GM12878 (cell line): ENCODE measurements around the gene HMOX2. TPM values are rescaled to one million over a fixed set of nuclear protein-coding genes. Genes with fewer than 3 reads are reported as not detected.

Experiments used
- ATAC-seq: fragments of 200-7000 bp; cut with Tn5 transposase; 3 replicates; pipeline ENCODE4 v1.9.1; 2020; ENCODE audit warnings: mild to moderate bottlenecking, moderate library complexity
- Bru-seq: library from RNA; stranded (reverse); fragments of 400-500 nt; gene quantifications from one replicate; lab custom pipeline; 2021; lab: Mats Ljungman, UMichigan
- BruChase-seq, 2 experiments: library from RNA; stranded (reverse); fragments of 400-500 nt; gene quantifications; one replicate each; lab custom pipeline; 2021; lab: Mats Ljungman, UMichigan
- BruUV-seq: library from RNA; stranded (reverse); fragments of 400-500 nt; replicated peaks from 2 replicates; lab custom pipeline; 2021; lab: Mats Ljungman, UMichigan
- CTCF ChIA-PET: fragments of 300-600 bp; sonication (Branson Sonifier 250); formaldehyde crosslinking; extraction: SDS; loops from one replicate; lab custom pipeline; 2021; ENCODE audit warnings: inconsistent platforms; lab: Yijun Ruan, JAX
- POLR2A ChIA-PET: fragments of 350-600 bp; formaldehyde crosslinking; extraction: SDS; loops from one replicate; lab custom pipeline; 2021; ENCODE audit warnings: inconsistent platforms; lab: Charles Lee
- RAD21 ChIA-PET: fragments of 300-600 bp; sonication (Branson Sonifier 250); formaldehyde crosslinking; loops from one replicate; lab custom pipeline; 2023; ENCODE audit warnings: antibody characterized with exemption; ENCODE audit not compliant: unreplicated experiment; lab: Charles Lee
- SMC1A ChIA-PET: fragments of 300-600 bp; sonication (Branson Sonifier 250); formaldehyde crosslinking; loops from one replicate; lab custom pipeline; 2023; ENCODE audit not compliant: unreplicated experiment, uncharacterized antibody; lab: Charles Lee
- DNase-seq: peaks from one replicate; pipeline ENCODE4 v3.0.0-alpha.2; 2011; ENCODE audit warnings: low read depth, low spot score
- FAIRE-seq: peaks from 3 replicates; lab custom pipeline; 2011; peaks lifted over from hg19 to GRCh38; lab: Jason Lieb, UNC
- H2AFZ ChIP-seq: 2 replicates; pipeline ENCODE4 v1.6.0; 2011; ENCODE audit warnings: low read depth, low read length, control low read depth; ENCODE audit not compliant: control insufficient read depth
- H3K27ac ChIP-seq: 2 replicates; pipeline ENCODE4 v1.5.1; 2011; ENCODE audit warnings: control low read depth; ENCODE audit not compliant: control insufficient read depth, insufficient read depth
- H3K27me3 ChIP-seq, 2 experiments: replicated peaks in 1 of 2; 2 replicates each; pipeline versions ENCODE4 v1.6.0 to v1.6.1; 2011; ENCODE audit warnings: low read length in 1 of 2; ENCODE audit not compliant: control insufficient read depth in 2 of 2, insufficient read depth in 2 of 2
- H3K36me3 ChIP-seq, 2 experiments: 2 replicates each; pipeline ENCODE4 v1.5.1; 2011; ENCODE audit warnings: low read length in 1 of 2; ENCODE audit not compliant: control insufficient read depth in 2 of 2, insufficient read depth in 2 of 2
- H3K4me1 ChIP-seq: 2 replicates; pipeline ENCODE4 v1.6.1; 2011; ENCODE audit warnings: mild to moderate bottlenecking, low read length, moderate library complexity, mixed read lengths; ENCODE audit not compliant: control insufficient read depth, insufficient read depth
- H3K4me2 ChIP-seq: 2 replicates; pipeline ENCODE4 v1.6.0; 2011; ENCODE audit warnings: control low read depth; ENCODE audit not compliant: control insufficient read depth, insufficient read depth
- H3K4me3 ChIP-seq: fragments of 200-600 bp; sonication (generic); 2 replicates; pipeline ENCODE4 v1.5.1; 2016
- H3K79me2 ChIP-seq: 2 replicates; pipeline ENCODE4 v1.6.0; 2011; ENCODE audit warnings: low read length; ENCODE audit not compliant: control insufficient read depth, insufficient read depth
- H3K9ac ChIP-seq: 2 replicates; pipeline ENCODE4 v1.8.0; 2011; ENCODE audit warnings: low read length, control low read depth, mixed read lengths; ENCODE audit not compliant: control insufficient read depth, insufficient read depth
- H3K9me3 ChIP-seq: replicated peaks from 3 replicates; pipeline ENCODE4 v1.5.1; 2011; ENCODE audit warnings: mild to moderate bottlenecking, low read length; ENCODE audit not compliant: control insufficient read depth, insufficient read depth
- H4K20me1 ChIP-seq: 2 replicates; pipeline ENCODE4 v1.6.0; 2011; ENCODE audit not compliant: control insufficient read depth, insufficient read depth
- CBX5 ChIP-seq: sonication (generic); IDR thresholded peaks from 2 replicates; pipeline ENCODE4 v1.6.1; 2016; ENCODE audit warnings: low read depth, moderate library complexity, mild to moderate bottlenecking, inconsistent platforms
- MYC ChIP-seq: IDR thresholded peaks from 2 replicates; pipeline ENCODE4 v1.6.1; 2011; ENCODE audit warnings: mild to moderate bottlenecking, low read length, moderate library complexity, inconsistent platforms; ENCODE audit not compliant: insufficient read depth, insufficient replicate concordance, insufficient read length, severe bottlenecking
- NFYA ChIP-seq: IDR thresholded peaks from 2 replicates; pipeline ENCODE4 v1.6.1; 2011; ENCODE audit warnings: low read depth, mild to moderate bottlenecking, low read length, improper control_type of control experiment, borderline replicate concordance
- POU2F2 ChIP-seq: IDR thresholded peaks from 3 replicates; pipeline ENCODE4 v1.6.1; 2011; ENCODE audit warnings: low read depth, mild to moderate bottlenecking, low read length, borderline replicate concordance
- REST ChIP-seq: IDR thresholded peaks from 2 replicates; pipeline ENCODE4 v1.6.1; 2012; ENCODE audit warnings: mild to moderate bottlenecking, low read depth, low read length
- RUNX3 ChIP-seq: IDR thresholded peaks from 2 replicates; pipeline ENCODE4 v1.6.1; 2012; ENCODE audit warnings: low read length, inconsistent platforms
- ZBTB33 ChIP-seq: fragments of 450-650 bp; IDR thresholded peaks from 2 replicates; pipeline ENCODE4 v1.6.1; 2017; ENCODE audit warnings: mild to moderate bottlenecking
- WGBS: methylation state at CpG from one replicate; pipeline ENCODE4 v1.1.6; 2016; ENCODE audit warnings: low lambda C conversion rate; ENCODE audit not compliant: insufficient replicate concordance, insufficient coverage; ENCODE audit errors: missing lambda C conversion rate; 5-methylcytosine and 5-hydroxymethylcytosine counted together
- in situ Hi-C: fragments of 300-500 bp; cut with MboI; formaldehyde crosslinking; loops from 9 replicates; pipeline ENCODE4 v1.14.3; 2018; ENCODE audit warnings: mixed read lengths
- intact Hi-C: fragments of 100-400 bp; cut with micrococcal nuclease; formaldehyde crosslinking; loops from one replicate; pipeline ENCODE4 v1.14.2; 2022; ENCODE audit not compliant: unreplicated experiment
- long read RNA-seq, 2 experiments: library from polyadenylated mRNA; unstranded; transcript quantifications; one replicate each; pipeline ENCODE4 v2.0.0, GENCODE V29; 2019 to 2020
- polyA minus RNA-seq, 3 experiments: library from RNA; depleted of rRNA, polyadenylated mRNA; stranded (reverse); fragments of >200 nt; gene quantifications; 2 replicates each; pipeline ENCODE4 v1.2.3, GENCODE V29; 2011
- polyA plus RNA-seq, 11 experiments: library from polyadenylated mRNA; depleted of rRNA in 4 of 11; unstranded in 6 of 11; stranded (reverse) in 5 of 11; fragments of >200 nt; fragmentation: Nextera tagmentation in 4 of 11; fragmentation: Illumina TruSeq in 1 of 11; extraction: Ambion mirVana in 4 of 11; extraction: Trizol in 1 of 11; gene quantifications; 1 replicate in 1 of 11; 2 replicates in 10 of 11; pipeline versions ENCODE4 v1.2.1 to v1.2.3, GENCODE V29; 2011 to 2016; ENCODE audit warnings: inconsistent platforms in 2 of 11, missing spikeins in 2 of 11, low read depth in 1 of 11
- total RNA-seq, 4 experiments: library from RNA; depleted of rRNA in 3 of 4; stranded (reverse); fragments of >200 nt in 3 of 4; fragmentation: Illumina TruSeq in 1 of 4; extraction: Trizol in 1 of 4; gene quantifications; 2 replicates each; pipeline versions ENCODE4 v1.2.1 to v1.2.3, GENCODE V29; 2013 to 2021

HMOX2 gene
- 23.0 and 24.2 TPM in 2 replicates for total RNA-seq (2013; cell fraction: nucleolus; rRNA removed)
- 58.9 and 61.9 TPM in 2 replicates for total RNA-seq (2014; rRNA removed)
- total RNA-seq (2014; rRNA removed; fragmentation: Illumina TruSeq; extraction: Trizol), result 47.7 and 51.2 TPM in 2 replicates
- 53.3 and 56.2 TPM in 2 replicates for total RNA-seq (2021)
- 19.3 TPM for polyA plus RNA-seq (2011; ENCODE audit: low read depth)
- 50.4 and 56.7 TPM in 2 replicates for polyA plus RNA-seq (2011; rRNA removed)
- 66.7 and 89.0 TPM in 2 replicates for polyA plus RNA-seq (2011; cell fraction: cytosol; rRNA removed)
- polyA plus RNA-seq (2011; cell fraction: nucleus; rRNA removed), result 39.7 and 44.0 TPM in 2 replicates
- polyA plus RNA-seq (2012), result 29.2 and 32.3 TPM in 2 replicates
- polyA plus RNA-seq (2014; fragmentation: Illumina TruSeq; extraction: Trizol), result 47.8 and 61.5 TPM in 2 replicates
- polyA plus RNA-seq (2014; fragmentation: Nextera tagmentation; extraction: Ambion mirVana), result 10 to 100 TPM; 26.4 to 37.7 TPM
- 70.6 and 70.8 TPM in 2 replicates for polyA plus RNA-seq (2014; rRNA removed)
- 100 to 1,000 TPM in 1 of 2 experiments, 10 to 100 TPM in 1; 85.7 to 111 TPM for polyA plus RNA-seq (2016; fragmentation: Nextera tagmentation; extraction: Ambion mirVana)
- polyA minus RNA-seq (2011; rRNA and poly(A)+ RNA removed), result 53.3 and 62.8 TPM in 2 replicates
- 14.0 and 16.1 TPM in 2 replicates for polyA minus RNA-seq (2011; cell fraction: cytosol; rRNA and poly(A)+ RNA removed)
- 10.4 and 24.4 TPM in 2 replicates for polyA minus RNA-seq (2011; cell fraction: nucleus; rRNA and poly(A)+ RNA removed)
- Bru-seq, nascent RNA, result percentile 67 among the genes with signal in this experiment
- percentile 68 among the genes with signal in this experiment for BruChase-seq, experiment 1, labeled RNA remaining after a 6-hour chase
- BruChase-seq, experiment 2, labeled RNA remaining after a 2-hour chase, result percentile 68 among the genes with signal in this experiment
- long read RNA-seq, experiment 1, transcript HMOX2-208 (6 exons, 2,147 nt), result major isoform, 81 of 96 reads
- long read RNA-seq, experiment 1, partial matches to known transcripts, result 4 of 96 reads
- long read RNA-seq, experiment 1, other reads (novel, unspliced or antisense), result 5 of 96 reads
- long read RNA-seq, experiment 2, transcript HMOX2-203 (6 exons, 1,727 nt), result minor isoform, 7 of 186 reads
- long read RNA-seq, experiment 2, transcript HMOX2-208 (6 exons, 2,147 nt), result major isoform, 142 of 186 reads
- long read RNA-seq, experiment 2, transcript HMOX2-205 (7 exons, 1,797 nt), result minor isoform, 9 of 186 reads
- long read RNA-seq, experiment 2, partial matches to known transcripts, result 8 of 186 reads
- long read RNA-seq, experiment 2, other reads (novel, unspliced or antisense), result 17 of 186 reads

GRCh38 chr16:4475880-4476788 lies at the start of gene HMOX2:
Gene HMOX2 (plus strand): TSS chr16:4476398. CDS start chr16:4505525, 29,127 bp downstream.
- RAD21 ChIA-PET, result interaction anchor here (1.1 to 2.7 kb wide), 4 partner anchors 12 to 140 kb away, joined by 3 to 14 read pairs (median 6); no protein-coding TSS in a partner anchor
- POLR2A ChIA-PET, result interaction anchor here (1.2 to 4.1 kb wide), 4 partner anchors 30 to 169 kb away, joined by 3 to 33 read pairs (median 10); partner anchors contain the start of genes CORO7 and PAM16
- TF ChIP-seq RUNX3 (peak; percentile 29; the same call in 1 of the 2 replicates), REST (no peak), MYC (peak; percentile 74), CBX5 (peak; percentile 68; the same call in 1 of the 2 replicates), POU2F2 (peak; percentile 67; the same call in 1 of the 3 replicates), NFYA (no peak), ZBTB33 (0 out of 2 replicates have a peak, but pooled peaks have one; percentile 38)

More at GRCh38 chr16:4475880-4476788, at the start of gene HMOX2:
- H3K27ac ChIP-seq, result peak within 1 kb of the TSS; percentile 77
- 3% methylated on average over 70 of the region's 70 CpGs for WGBS
- peak within 1 kb of the TSS; percentile 98 for H3K4me3 ChIP-seq
- ChIA-PET CTCF (interaction anchor here (0.9 to 2.9 kb wide), 5 partner anchors 10 to 148 kb away, joined by 3 to 12 read pairs (median 3); partner anchors contain the start of gene MGRN1), SMC1A (interaction anchor here (0.7 to 1.2 kb wide), 6 partner anchors 14 to 72 kb away, joined by 3 to 4 read pairs (median 3); no protein-coding TSS in a partner anchor)
- H3K4me1 ChIP-seq, result peaks cover 4% of the 10 kb centered on the region; the same call in 1 of the 2 replicates
- no peaks in the 10 kb centered on the region for H3K36me3 ChIP-seq
- DNase-seq (peak; percentile 90), ATAC-seq (peak; percentile 90), FAIRE-seq (peak; percentile 92)
- H3K9ac ChIP-seq, result peak within 1 kb of the TSS; percentile 73
- peak within 1 kb of the TSS; percentile 41 for H2AFZ ChIP-seq
- BruUV-seq, result no TSS peak
- no peaks in the 10 kb centered on the region for H3K27me3 ChIP-seq
- no peaks in the 10 kb centered on the region for H4K20me1 ChIP-seq
- H3K4me2 ChIP-seq, result peak within 1 kb of the TSS; percentile 62
- intact Hi-C loops, result loop anchor here (2.0 to 10.0 kb wide), 3 partner anchors 25 to 121 kb away; partner anchors contain the start of genes CORO7 and PAM16
- H3K79me2 ChIP-seq, result peaks cover 35% of the 10 kb centered on the region
- in situ Hi-C loops, result no loop called here
- H3K9me3 ChIP-seq, result no peaks in the 10 kb centered on the region
